ENCODE data around the gene STBD1. TPM values are rescaled to one million over a fixed set of nuclear protein-coding genes. Genes with fewer than 3 reads are reported as not detected.
"Not testable (repeated sequence)": the region's sequence is repeated elsewhere in the genome, so short reads cannot be mapped to it uniquely, and the experiment has no call there.

Gene STBD1
- polyA plus RNA-seq, 1 donor from 2014 or later, result not detected

GRCh38 chr4:76282941-76283689 lies 23.4 kb upstream of the STBD1 start:
- H3K9ac ChIP-seq (ENCODE audit: low read length), result no peak overlapping the region
- TF ChIP-seq EP300 (conservative IDR thresholded peaks at IDR 0.05; ENCODE audit: poor library complexity, severe bottlenecking) (no peak), CTCF (IDR thresholded peaks at IDR 0.05; ENCODE audit: poor library complexity, severe bottlenecking) (no peak), TAF1 (IDR thresholded peaks at IDR 0.05; ENCODE audit: low read depth) (no peak), EZH2 (IDR thresholded peaks at IDR 0.05; ENCODE audit: borderline replicate concordance, insufficient read depth, low read length, poor library complexity, severe bottlenecking) (no peak), RAD21 (conservative IDR thresholded peaks at IDR 0.05) (no peak), SMC3 (conservative IDR thresholded peaks at IDR 0.05; ENCODE audit: poor library complexity) (no peak), POLR2AphosphoS5 (IDR thresholded peaks at IDR 0.05) (no peak)
- TF ChIP-seq, protein P1, sequence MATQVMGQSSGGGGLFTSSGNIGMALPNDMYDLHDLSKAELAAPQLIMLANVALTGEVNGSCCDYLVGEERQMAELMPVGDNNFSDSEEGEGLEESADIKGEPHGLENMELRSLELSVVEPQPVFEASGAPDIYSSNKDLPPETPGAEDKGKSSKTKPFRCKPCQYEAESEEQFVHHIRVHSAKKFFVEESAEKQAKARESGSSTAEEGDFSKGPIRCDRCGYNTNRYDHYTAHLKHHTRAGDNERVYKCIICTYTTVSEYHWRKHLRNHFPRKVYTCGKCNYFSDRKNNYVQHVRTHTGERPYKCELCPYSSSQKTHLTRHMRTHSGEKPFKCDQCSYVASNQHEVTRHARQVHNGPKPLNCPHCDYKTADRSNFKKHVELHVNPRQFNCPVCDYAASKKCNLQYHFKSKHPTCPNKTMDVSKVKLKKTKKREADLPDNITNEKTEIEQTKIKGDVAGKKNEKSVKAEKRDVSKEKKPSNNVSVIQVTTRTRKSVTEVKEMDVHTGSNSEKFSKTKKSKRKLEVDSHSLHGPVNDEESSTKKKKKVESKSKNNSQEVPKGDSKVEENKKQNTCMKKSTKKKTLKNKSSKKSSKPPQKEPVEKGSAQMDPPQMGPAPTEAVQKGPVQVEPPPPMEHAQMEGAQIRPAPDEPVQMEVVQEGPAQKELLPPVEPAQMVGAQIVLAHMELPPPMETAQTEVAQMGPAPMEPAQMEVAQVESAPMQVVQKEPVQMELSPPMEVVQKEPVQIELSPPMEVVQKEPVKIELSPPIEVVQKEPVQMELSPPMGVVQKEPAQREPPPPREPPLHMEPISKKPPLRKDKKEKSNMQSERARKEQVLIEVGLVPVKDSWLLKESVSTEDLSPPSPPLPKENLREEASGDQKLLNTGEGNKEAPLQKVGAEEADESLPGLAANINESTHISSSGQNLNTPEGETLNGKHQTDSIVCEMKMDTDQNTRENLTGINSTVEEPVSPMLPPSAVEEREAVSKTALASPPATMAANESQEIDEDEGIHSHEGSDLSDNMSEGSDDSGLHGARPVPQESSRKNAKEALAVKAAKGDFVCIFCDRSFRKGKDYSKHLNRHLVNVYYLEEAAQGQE (IDR thresholded peaks at IDR 0.05; ENCODE audit: borderline replicate concordance), result no peak
- H3K4me2 ChIP-seq (ENCODE audit: low read length), result no peak overlapping the region
- H4K20me1 ChIP-seq (ENCODE audit: insufficient read depth), result no peaks in the 10 kb centered on the region
- no peak overlapping the region for H3K27ac ChIP-seq (ENCODE audit: low read length)
- H3K79me2 ChIP-seq (replicated peaks; ENCODE audit: insufficient read depth, low read length), result no peaks in the 10 kb centered on the region
- no peaks in the 10 kb centered on the region for H3K27me3 ChIP-seq (ENCODE audit: insufficient read depth, low read depth, low read length)
- H3K4me3 ChIP-seq (ENCODE audit: low read length), result no peak overlapping the region
- no peaks in the 10 kb centered on the region for H3K9me3 ChIP-seq (ENCODE audit: low read length)
- no peaks in the 10 kb centered on the region for H3K36me3 ChIP-seq (ENCODE audit: insufficient read depth, low read length)
- H3K9me2 ChIP-seq (ENCODE audit: insufficient read depth, low read length), result no peaks in the 10 kb centered on the region
- H3F3A ChIP-seq (ENCODE audit: insufficient read depth, low read length, poor library complexity, severe bottlenecking), result no peaks in the 10 kb centered on the region
- no peak overlapping the region for H2AFZ ChIP-seq (ENCODE audit: low read depth, low read length)

GRCh38 chr4:76283900-76284299 lies 22.6 kb upstream of the STBD1 start:
- H3K4me2 ChIP-seq (ENCODE audit: low read length), result no peak overlapping the region
- H2AFZ ChIP-seq (ENCODE audit: low read depth, low read length), result no peak overlapping the region
- no peak overlapping the region for H3K27ac ChIP-seq (ENCODE audit: low read length)
- TF ChIP-seq MXI1 (conservative IDR thresholded peaks at IDR 0.05; ENCODE audit: poor library complexity, severe bottlenecking) (no peak), POLR2AphosphoS5 (IDR thresholded peaks at IDR 0.05) (no peak), CTCF (IDR thresholded peaks at IDR 0.05; ENCODE audit: poor library complexity, severe bottlenecking) (no peak), SMC3 (conservative IDR thresholded peaks at IDR 0.05; ENCODE audit: poor library complexity) (no peak), EP300 (conservative IDR thresholded peaks at IDR 0.05; ENCODE audit: poor library complexity, severe bottlenecking) (no peak), EZH2 (IDR thresholded peaks at IDR 0.05; ENCODE audit: borderline replicate concordance, insufficient read depth, low read length, poor library complexity, severe bottlenecking) (no peak), TAF1 (IDR thresholded peaks at IDR 0.05; ENCODE audit: low read depth) (no peak), RAD21 (conservative IDR thresholded peaks at IDR 0.05) (no peak)
- TF ChIP-seq, protein P1 (IDR thresholded peaks at IDR 0.05; ENCODE audit: borderline replicate concordance), result no peak
- H3K4me3 ChIP-seq (ENCODE audit: low read length), result no peak overlapping the region
- H3F3A ChIP-seq (ENCODE audit: insufficient read depth, low read length, poor library complexity, severe bottlenecking), result no peaks in the 10 kb centered on the region
- H4K20me1 ChIP-seq (ENCODE audit: insufficient read depth), result no peaks in the 10 kb centered on the region
- H3K9ac ChIP-seq (ENCODE audit: low read length), result no peak overlapping the region
- no peaks in the 10 kb centered on the region for H3K79me2 ChIP-seq (replicated peaks; ENCODE audit: insufficient read depth, low read length)
- H3K36me3 ChIP-seq (ENCODE audit: insufficient read depth, low read length), result no peaks in the 10 kb centered on the region
- no peaks in the 10 kb centered on the region for H3K9me3 ChIP-seq (ENCODE audit: low read length)
- no peaks in the 10 kb centered on the region for H3K27me3 ChIP-seq (ENCODE audit: insufficient read depth, low read depth, low read length)
- H3K9me2 ChIP-seq (ENCODE audit: insufficient read depth, low read length), result no peaks in the 10 kb centered on the region

DNA sequence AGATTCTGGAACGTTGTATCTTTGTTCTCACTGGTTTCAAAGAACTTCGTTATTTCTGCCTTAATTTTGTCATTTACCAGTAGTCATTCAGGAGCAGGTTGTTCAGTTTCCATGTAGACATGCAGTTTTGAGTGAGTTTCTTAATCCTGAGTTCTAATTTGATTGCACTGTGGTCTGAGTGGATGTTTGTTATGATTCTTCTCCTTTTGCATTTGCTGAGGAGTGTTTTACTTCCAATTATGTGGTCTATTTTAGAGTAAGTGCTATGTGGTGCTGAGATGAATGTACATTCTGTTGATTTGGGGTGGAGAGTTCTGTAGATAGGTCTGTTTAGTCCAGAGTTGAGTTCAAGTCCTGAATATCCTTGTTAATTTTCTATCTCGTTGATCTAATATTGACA lies 18.7 kb upstream of the STBD1 start:
- not testable (repeated sequence) for H3K9me2 ChIP-seq (ENCODE audit: insufficient read depth, low read length)

More for the DNA sequence above, 18.7 kb upstream of the STBD1 start:
- not testable (repeated sequence) for H3K4me3 ChIP-seq (ENCODE audit: low read length); H3K9ac ChIP-seq (ENCODE audit: low read length); H3K27me3 ChIP-seq (ENCODE audit: insufficient read depth, low read depth, low read length); H3K27ac ChIP-seq (ENCODE audit: low read length); H3F3A ChIP-seq (ENCODE audit: insufficient read depth, low read length, poor library complexity, severe bottlenecking); H2AFZ ChIP-seq (ENCODE audit: low read depth, low read length); H4K20me1 ChIP-seq (ENCODE audit: insufficient read depth); H3K9me3 ChIP-seq (ENCODE audit: low read length); H3K36me3 ChIP-seq (ENCODE audit: insufficient read depth, low read length); H3K79me2 ChIP-seq (replicated peaks; ENCODE audit: insufficient read depth, low read length); H3K4me2 ChIP-seq (ENCODE audit: low read length)
